KMS-11 (cell line): ENCODE measurements around the gene UMAD1.

Experiments used
- H2AFZ ChIP-seq: fragments of 200-600 bp; sonication (generic); 2 replicates; pipeline ENCODE4 v1.6.1; 2016; ENCODE audit warnings: antibody characterized with exemption, mixed run types, low read depth
- H3K27ac ChIP-seq: fragments of 200-600 bp; sonication (generic); 2 replicates; pipeline ENCODE4 v1.6.1; 2016; ENCODE audit warnings: mild to moderate bottlenecking, mixed run types
- H3K27me3 ChIP-seq: fragments of 200-600 bp; sonication (generic); 2 replicates; pipeline ENCODE4 v1.6.1; 2017; ENCODE audit warnings: mild to moderate bottlenecking, low read depth, mixed run types, moderate library complexity; ENCODE audit not compliant: insufficient read depth
- H3K36me3 ChIP-seq: fragments of 200-600 bp; sonication (generic); 2 replicates; pipeline ENCODE4 v1.6.1; 2017; ENCODE audit warnings: mild to moderate bottlenecking, mixed run types; ENCODE audit not compliant: insufficient read depth
- H3K4me1 ChIP-seq: fragments of 200-600 bp; sonication (generic); 2 replicates; pipeline ENCODE4 v1.6.1; 2016; ENCODE audit warnings: mild to moderate bottlenecking, low read depth, mixed run types; ENCODE audit not compliant: poor library complexity, severe bottlenecking
- H3K4me2 ChIP-seq: fragments of 200-600 bp; sonication (generic); 2 replicates; pipeline ENCODE4 v1.7.0; 2016; ENCODE audit warnings: mild to moderate bottlenecking, mixed run types
- H3K4me3 ChIP-seq: fragments of 200-600 bp; sonication (generic); IDR thresholded peaks from 2 replicates; pipeline ENCODE4 v1.6.1; 2017; ENCODE audit warnings: low read depth, low read length, mixed read lengths; ENCODE audit not compliant: insufficient read depth
- H3K79me2 ChIP-seq: fragments of 200-600 bp; sonication (generic); 2 replicates; pipeline ENCODE4 v1.6.1; 2016; ENCODE audit warnings: low read depth, mixed run types; ENCODE audit not compliant: insufficient read depth
- H3K9ac ChIP-seq: fragments of 200-600 bp; sonication (generic); 2 replicates; pipeline ENCODE4 v1.6.1; 2016; ENCODE audit warnings: mild to moderate bottlenecking, mixed run types
- H4K20me1 ChIP-seq: fragments of 200-600 bp; sonication (generic); 2 replicates; pipeline ENCODE4 v1.6.1; 2016; ENCODE audit warnings: mild to moderate bottlenecking, mixed run types; ENCODE audit not compliant: insufficient read depth
- CTCF ChIP-seq: fragments of 200-600 bp; sonication (generic); conservative IDR thresholded peaks from 2 replicates; pipeline ENCODE4 v1.6.1; 2017; ENCODE audit warnings: low read depth, mild to moderate bottlenecking, antibody characterized with exemption, low read length, moderate library complexity, mixed read lengths

UMAD1 gene

GRCh38 chr7:7617550-7617949 lies 23.0 kb upstream of the UMAD1 start:
- no peak for TF ChIP-seq CTCF
- Histone ChIP-seq H3K4me2 (no peak overlapping the region), H3K27ac (no peak overlapping the region)

GRCh38 chr7:7618410-7618809 lies 22.1 kb upstream of the UMAD1 start:
- H3K36me3 ChIP-seq = no peaks in the 10 kb centered on the region
- no peaks in the 10 kb centered on the region for H3K27me3 ChIP-seq
- no peak for TF ChIP-seq CTCF
- no peak overlapping the region for H2AFZ ChIP-seq
- H3K9ac ChIP-seq = no peak overlapping the region
- H3K79me2 ChIP-seq = no peaks in the 10 kb centered on the region
- no peaks in the 10 kb centered on the region for H4K20me1 ChIP-seq
- no peaks in the 10 kb centered on the region for H3K4me1 ChIP-seq
- no peak overlapping the region for H3K4me2 ChIP-seq
- no peak overlapping the region for H3K27ac ChIP-seq
- H3K4me3 ChIP-seq = no peak overlapping the region

More at GRCh38 chr7:7617550-7617949, 23.0 kb upstream of the UMAD1 start:
- Histone ChIP-seq H4K20me1 (no peaks in the 10 kb centered on the region), H3K4me1 (no peaks in the 10 kb centered on the region), H3K4me3 (no peak overlapping the region), H3K27me3 (no peaks in the 10 kb centered on the region), H3K9ac (no peak overlapping the region), H2AFZ (no peak overlapping the region), H3K36me3 (no peaks in the 10 kb centered on the region), H3K79me2 (no peaks in the 10 kb centered on the region)

- Histone ChIP-seq H3K27ac (no peak overlapping the region), H4K20me1 (no peaks in the 10 kb centered on the region), H3K4me1 (no peaks in the 10 kb centered on the region), H3K4me3 (no peak overlapping the region), H3K36me3 (no peaks in the 10 kb centered on the region), H3K27me3 (no peaks in the 10 kb centered on the region), H2AFZ (no peak overlapping the region), H3K9ac (no peak overlapping the region), H3K79me2 (no peaks in the 10 kb centered on the region), H3K4me2 (no peak overlapping the region)
- no peak for TF ChIP-seq CTCF
These were observed 20.3 kb upstream of the UMAD1 start for GRCh38 chr7:7620236-7620635.

- H3K27me3 ChIP-seq = no peaks in the 10 kb centered on the region
- no peak overlapping the region for H3K9ac ChIP-seq
- H3K4me3 ChIP-seq = no peak overlapping the region
- no peak overlapping the region for H3K4me2 ChIP-seq
- no peaks in the 10 kb centered on the region for H3K79me2 ChIP-seq
- TF ChIP-seq CTCF = no peak
- no peak overlapping the region for H3K27ac ChIP-seq
- H2AFZ ChIP-seq = no peak overlapping the region
- no peaks in the 10 kb centered on the region for H3K4me1 ChIP-seq
- no peaks in the 10 kb centered on the region for H4K20me1 ChIP-seq
- no peaks in the 10 kb centered on the region for H3K36me3 ChIP-seq
These were observed 19.8 kb upstream of the UMAD1 start for GRCh38 chr7:7620644-7621210.
